Mucosa of stomach (tissue), 1 donor: ENCODE data around the gene RGS6.

ENCODE experiments used
- H3K27me3 ChIP-seq: one replicate; pipeline ENCODE4 v1.7.0; 2013; ENCODE audit warnings: mild to moderate bottlenecking, low read length; ENCODE audit not compliant: control insufficient read depth, insufficient read depth
- H3K36me3 ChIP-seq: one replicate; pipeline ENCODE4 v1.7.0; 2013; ENCODE audit warnings: low read length; ENCODE audit not compliant: control insufficient read depth, insufficient read depth
- H3K4me1 ChIP-seq: one replicate; pipeline ENCODE4 v1.7.0; 2013; ENCODE audit warnings: mild to moderate bottlenecking, low read length; ENCODE audit not compliant: control insufficient read depth, insufficient read depth
- H3K4me3 ChIP-seq: one replicate; pipeline ENCODE4 v1.7.0; 2013; ENCODE audit warnings: low read length
- H3K9ac ChIP-seq: one replicate; pipeline ENCODE4 v1.7.0; 2013; ENCODE audit warnings: mild to moderate bottlenecking, low read length, moderate library complexity
- H3K9me3 ChIP-seq: one replicate; pipeline ENCODE4 v1.7.0; 2013; ENCODE audit warnings: mild to moderate bottlenecking, low read length, moderate library complexity; ENCODE audit not compliant: control insufficient read depth
- donor health status: Pancreatic carcinoma.

Gene RGS6

GRCh38 chr14:72270749-72271148 lies 338.5 kb downstream of the RGS6 start:
- no peak overlapping the region for H3K4me3 ChIP-seq
- no peaks in the 10 kb centered on the region for H3K4me1 ChIP-seq
- H3K27me3 ChIP-seq = no peaks in the 10 kb centered on the region
- H3K9ac ChIP-seq = no peak overlapping the region
- H3K36me3 ChIP-seq = no peaks in the 10 kb centered on the region
- no peaks in the 10 kb centered on the region for H3K9me3 ChIP-seq

- Histone ChIP-seq H3K9ac (no peak overlapping the region), H3K36me3 (no peaks in the 10 kb centered on the region), H3K4me1 (no peaks in the 10 kb centered on the region), H3K27me3 (no peaks in the 10 kb centered on the region), H3K9me3 (no peaks in the 10 kb centered on the region), H3K4me3 (no peak overlapping the region)
Measured at GRCh38 chr14:72275242-72275641, 343.0 kb downstream of the RGS6 start.

- Histone ChIP-seq H3K27me3 (no peaks in the 10 kb centered on the region), H3K4me3 (no peak overlapping the region), H3K9ac (no peak overlapping the region), H3K36me3 (no peaks in the 10 kb centered on the region), H3K9me3 (no peaks in the 10 kb centered on the region), H3K4me1 (no peaks in the 10 kb centered on the region)
Measured at GRCh38 chr14:72278316-72278715, 346.1 kb downstream of the RGS6 start.

- no peaks in the 10 kb centered on the region for H3K9me3 ChIP-seq
- H3K4me1 ChIP-seq = no peaks in the 10 kb centered on the region
- H3K9ac ChIP-seq = no peak overlapping the region
- H3K36me3 ChIP-seq = no peaks in the 10 kb centered on the region
- no peak overlapping the region for H3K4me3 ChIP-seq
- no peaks in the 10 kb centered on the region for H3K27me3 ChIP-seq
Measured at GRCh38 chr14:72284176-72284575, 351.9 kb downstream of the RGS6 start.

GRCh38 chr14:72290241-72290640 lies 358.0 kb downstream of the RGS6 start:
- H3K9ac ChIP-seq = no peak overlapping the region
- H3K4me1 ChIP-seq = no peaks in the 10 kb centered on the region
- no peaks in the 10 kb centered on the region for H3K27me3 ChIP-seq
- H3K36me3 ChIP-seq = no peaks in the 10 kb centered on the region
- no peak overlapping the region for H3K4me3 ChIP-seq
- no peaks in the 10 kb centered on the region for H3K9me3 ChIP-seq

- H3K4me1 ChIP-seq = no peaks in the 10 kb centered on the region
- H3K9me3 ChIP-seq = no peaks in the 10 kb centered on the region
- H3K27me3 ChIP-seq = no peaks in the 10 kb centered on the region
- no peak overlapping the region for H3K9ac ChIP-seq
- no peaks in the 10 kb centered on the region for H3K36me3 ChIP-seq
- no peak overlapping the region for H3K4me3 ChIP-seq
Measured at GRCh38 chr14:72291908-72292688, 359.9 kb downstream of the RGS6 start.

GRCh38 chr14:72292689-72293024 lies 360.4 kb downstream of the RGS6 start:
- H3K36me3 ChIP-seq = no peaks in the 10 kb centered on the region
- H3K4me3 ChIP-seq = no peak overlapping the region
- H3K9ac ChIP-seq = no peak overlapping the region
- no peaks in the 10 kb centered on the region for H3K4me1 ChIP-seq
- no peaks in the 10 kb centered on the region for H3K27me3 ChIP-seq
- H3K9me3 ChIP-seq = no peaks in the 10 kb centered on the region

GRCh38 chr14:72301352-72301751 lies 369.1 kb downstream of the RGS6 start:
- Histone ChIP-seq H3K4me1 (no peaks in the 10 kb centered on the region), H3K9ac (no peak overlapping the region), H3K4me3 (no peak overlapping the region), H3K36me3 (no peaks in the 10 kb centered on the region), H3K27me3 (no peaks in the 10 kb centered on the region), H3K9me3 (no peaks in the 10 kb centered on the region)

- Histone ChIP-seq H3K4me1 (no peaks in the 10 kb centered on the region), H3K4me3 (no peak overlapping the region), H3K9ac (no peak overlapping the region), H3K9me3 (no peaks in the 10 kb centered on the region), H3K36me3 (no peaks in the 10 kb centered on the region), H3K27me3 (no peaks in the 10 kb centered on the region)
Measured at GRCh38 chr14:72303930-72304329, 371.7 kb downstream of the RGS6 start.

- no peaks in the 10 kb centered on the region for H3K36me3 ChIP-seq
- no peak overlapping the region for H3K9ac ChIP-seq
- H3K4me3 ChIP-seq = no peak overlapping the region
- H3K4me1 ChIP-seq = no peaks in the 10 kb centered on the region
- H3K27me3 ChIP-seq = no peaks in the 10 kb centered on the region
- no peaks in the 10 kb centered on the region for H3K9me3 ChIP-seq
Measured at GRCh38 chr14:72305561-72305960, 373.3 kb downstream of the RGS6 start.

- no peaks in the 10 kb centered on the region for H3K36me3 ChIP-seq
- no peak overlapping the region for H3K4me3 ChIP-seq
- H3K4me1 ChIP-seq = no peaks in the 10 kb centered on the region
- no peaks in the 10 kb centered on the region for H3K27me3 ChIP-seq
- H3K9ac ChIP-seq = no peak overlapping the region
- no peaks in the 10 kb centered on the region for H3K9me3 ChIP-seq
Measured at GRCh38 chr14:72308967-72309485, 376.8 kb downstream of the RGS6 start.

GRCh38 chr14:72311116-72311515 lies 378.9 kb downstream of the RGS6 start:
- Histone ChIP-seq H3K9ac (no peak overlapping the region), H3K36me3 (no peaks in the 10 kb centered on the region), H3K9me3 (no peaks in the 10 kb centered on the region), H3K4me1 (no peaks in the 10 kb centered on the region), H3K4me3 (no peak overlapping the region), H3K27me3 (no peaks in the 10 kb centered on the region)

GRCh38 chr14:72311516-72311915 lies 379.3 kb downstream of the RGS6 start:
- H3K4me3 ChIP-seq = no peak overlapping the region
- no peaks in the 10 kb centered on the region for H3K9me3 ChIP-seq
- no peaks in the 10 kb centered on the region for H3K36me3 ChIP-seq
- H3K4me1 ChIP-seq = no peaks in the 10 kb centered on the region
- no peaks in the 10 kb centered on the region for H3K27me3 ChIP-seq
- H3K9ac ChIP-seq = no peak overlapping the region
